Stimulated activated naive CD8-positive, alpha-beta T cell treated with anti-CD3 and anti-CD28 coated beads, Interleukin-15, Interleukin-2, amounts not matched to agents 100 ng/mL and 50 ng/mL, for 24 hours (primary cell): Measurements from ENCODE around the gene BCL2A1.
"Not testable (repeated sequence)": the region's sequence is repeated elsewhere in the genome, so short reads cannot be mapped to it uniquely, and the experiment has no call there.

Experiments used
- H3K27ac Mint-ChIP-seq: one replicate; pipeline ENCODE4 v1.8.0; 2021; ENCODE audit warnings: mild to moderate bottlenecking, mixed read lengths
- H3K27me3 Mint-ChIP-seq: one replicate; pipeline ENCODE4 v1.8.0; 2021; ENCODE audit warnings: mixed read lengths
- H3K36me3 Mint-ChIP-seq: one replicate; pipeline ENCODE4 v1.8.0; 2021; ENCODE audit warnings: low read depth, mixed read lengths
- H3K4me1 Mint-ChIP-seq: one replicate; pipeline ENCODE4 v1.8.0; 2021; ENCODE audit warnings: low read depth, mixed read lengths
- H3K4me3 Mint-ChIP-seq: one replicate; pipeline ENCODE4 v1.8.0; 2021; ENCODE audit warnings: mild to moderate bottlenecking, mixed read lengths
- H3K9me3 Mint-ChIP-seq: one replicate; pipeline ENCODE4 v1.8.0; 2021; ENCODE audit warnings: mixed read lengths

The BCL2A1 gene

DNA sequence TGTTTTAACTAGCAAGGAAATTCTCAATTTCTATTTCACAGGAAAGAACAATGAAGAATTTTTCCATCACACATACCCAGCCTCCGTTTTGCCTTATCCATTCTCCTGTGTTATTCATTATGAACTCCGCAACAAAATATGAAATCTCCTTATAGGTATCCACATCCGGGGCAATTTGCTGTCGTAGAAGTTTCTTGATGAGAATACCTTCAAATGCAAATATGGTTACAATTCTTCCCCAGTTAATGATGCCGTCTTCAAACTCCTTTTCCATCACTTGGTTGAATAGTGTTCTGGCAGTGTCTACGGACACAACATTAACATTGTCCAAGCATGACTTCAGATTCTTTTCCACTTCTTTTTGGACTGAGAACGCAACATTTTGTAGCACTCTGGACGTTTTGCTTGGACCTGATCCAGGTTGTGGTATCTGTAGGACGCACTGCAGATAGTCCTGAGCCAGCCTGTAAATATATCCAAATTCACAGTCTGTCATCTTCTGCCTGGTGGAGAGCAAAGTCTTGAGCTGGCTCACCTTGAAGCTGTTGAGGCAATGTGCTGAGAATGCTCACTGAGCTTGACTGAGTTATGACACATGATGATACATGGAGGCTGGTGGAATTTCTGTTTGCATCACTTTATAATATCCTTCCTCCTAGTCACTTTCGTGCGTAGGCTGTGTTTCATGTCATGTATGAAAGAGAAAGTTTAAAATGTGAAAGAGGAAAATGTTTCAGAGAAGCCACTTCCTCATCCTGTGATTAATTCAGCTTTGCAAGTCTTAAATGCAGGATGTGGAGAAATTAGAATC is at the start of gene BCL2A1:
Gene BCL2A1 (minus strand): TSS at position 573 of the 811 bp plus-strand sequence. CDS start 77 bp downstream, at position 496.
- Mint-ChIP-seq H3K27ac (peak within 1 kb of the TSS; percentile 98), H3K27me3 (no peaks in the 10 kb centered on the region), H3K4me3 (peak within 1 kb of the TSS; percentile 97), H3K9me3 (no peaks in the 10 kb centered on the region), H3K4me1 (peaks cover 63% of the 10 kb centered on the region), H3K36me3 (peaks cover 25% of the 10 kb centered on the region)

DNA sequence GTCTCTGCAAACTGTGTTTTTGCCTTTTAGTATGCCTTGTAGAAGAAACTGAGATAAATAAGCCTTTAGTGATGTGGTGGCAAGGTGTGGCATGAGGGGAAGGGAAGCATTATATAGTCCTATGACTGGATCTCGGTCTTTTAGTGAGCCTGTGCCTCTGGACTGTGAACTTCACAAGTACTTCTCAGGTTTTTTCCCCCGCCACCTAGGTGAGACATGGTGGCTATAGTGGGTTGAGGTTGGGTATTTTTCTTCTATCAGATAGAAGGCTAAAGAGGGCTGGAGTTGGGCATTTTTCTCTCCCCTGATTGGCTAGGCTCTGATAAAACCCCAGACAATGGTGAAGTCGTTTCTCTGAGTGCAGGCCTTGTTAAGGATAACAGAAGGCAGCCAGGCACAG is 49.7 kb upstream of the BCL2A1 start:
- Mint-ChIP-seq H3K27ac (peak overlapping the region; percentile 36), H3K9me3 (no peaks in the 10 kb centered on the region), H3K27me3 (no peaks in the 10 kb centered on the region), H3K36me3 (no peaks in the 10 kb centered on the region), H3K4me1 (peaks cover 19% of the 10 kb centered on the region), H3K4me3 (no peak overlapping the region)

DNA sequence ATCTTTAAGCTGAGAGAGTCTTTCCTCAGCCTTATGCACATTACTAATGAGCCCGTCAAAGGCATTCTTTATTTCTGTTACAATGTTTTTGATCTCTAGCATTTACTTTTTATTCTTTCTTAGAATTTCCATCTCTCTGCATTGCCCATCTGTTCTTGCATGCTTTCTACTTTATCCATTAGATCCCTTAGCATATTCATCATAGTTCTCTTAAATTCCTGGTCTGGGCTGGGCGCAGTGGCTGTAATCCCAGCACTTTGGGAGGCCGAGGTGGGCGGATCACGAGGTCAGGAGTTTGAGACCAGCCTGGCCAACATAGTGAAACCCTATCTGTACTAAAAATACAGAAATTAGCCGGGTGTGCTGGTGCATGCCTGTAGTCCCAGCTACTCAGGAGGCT is 49.2 kb upstream of the BCL2A1 start:
- peaks cover 19% of the 10 kb centered on the region for H3K4me1 Mint-ChIP-seq
- not testable (repeated sequence) for H3K4me3 Mint-ChIP-seq, H3K36me3 Mint-ChIP-seq, H3K9me3 Mint-ChIP-seq, H3K27ac Mint-ChIP-seq, H3K27me3 Mint-ChIP-seq

DNA sequence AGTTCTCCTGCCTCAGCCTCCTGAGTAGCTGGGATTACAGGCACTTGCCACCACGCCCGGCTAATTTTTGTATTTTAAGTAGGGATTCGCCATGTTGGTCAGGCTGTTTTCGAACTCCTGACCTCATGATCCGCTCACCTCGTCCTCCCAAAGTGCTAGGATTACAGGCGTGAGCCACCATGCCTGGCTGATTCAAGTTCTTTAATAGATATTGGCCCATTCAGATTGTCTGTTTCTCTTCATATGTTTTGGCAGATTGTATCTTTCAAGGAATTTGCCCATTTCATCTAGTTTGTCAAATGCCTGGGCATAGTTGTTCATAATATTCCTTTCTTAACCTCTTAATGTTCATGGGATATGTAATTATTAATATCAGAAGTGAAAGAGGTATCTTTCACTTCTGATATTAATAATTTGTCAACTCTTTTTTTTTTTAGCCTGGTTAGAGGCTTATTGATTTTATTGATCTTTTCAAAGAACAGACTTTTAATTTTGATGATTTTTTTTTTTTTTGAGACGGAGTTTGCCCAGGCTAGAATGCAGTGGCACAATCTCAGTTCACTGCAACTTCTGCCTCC is 48.3 kb upstream of the BCL2A1 start:
- H3K4me3 Mint-ChIP-seq, result no peak overlapping the region
- H3K27ac Mint-ChIP-seq, result peak overlapping the region; percentile 3
- H3K36me3 Mint-ChIP-seq, result no peaks in the 10 kb centered on the region
- H3K4me1 Mint-ChIP-seq, result peaks cover 19% of the 10 kb centered on the region
- H3K27me3 Mint-ChIP-seq, result no peaks in the 10 kb centered on the region
- no peaks in the 10 kb centered on the region for H3K9me3 Mint-ChIP-seq

DNA sequence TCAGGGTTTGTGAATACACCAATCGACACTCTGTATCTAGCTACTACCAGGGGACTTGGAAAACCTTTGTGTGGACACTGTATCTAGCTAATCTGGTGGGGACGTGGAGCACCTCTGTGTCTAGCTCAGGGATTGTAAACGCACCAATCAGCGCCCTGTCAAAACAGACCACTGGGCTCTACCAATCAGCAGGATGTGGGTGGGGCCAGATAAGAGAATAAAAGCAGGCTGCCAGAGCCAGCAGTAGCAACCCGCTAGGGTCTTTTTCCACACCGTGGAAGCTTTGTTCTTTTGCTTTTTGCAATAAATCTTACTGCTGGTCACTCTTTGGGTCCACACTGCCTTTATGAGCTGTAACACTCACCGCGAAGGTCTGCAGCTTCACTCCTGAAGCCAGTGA is 46.1 kb upstream of the BCL2A1 start:
- peaks cover 19% of the 10 kb centered on the region for H3K4me1 Mint-ChIP-seq
- H3K4me3 Mint-ChIP-seq, H3K9me3 Mint-ChIP-seq, H3K27me3 Mint-ChIP-seq, H3K27ac Mint-ChIP-seq, H3K36me3 Mint-ChIP-seq: not testable (repeated sequence)

DNA sequence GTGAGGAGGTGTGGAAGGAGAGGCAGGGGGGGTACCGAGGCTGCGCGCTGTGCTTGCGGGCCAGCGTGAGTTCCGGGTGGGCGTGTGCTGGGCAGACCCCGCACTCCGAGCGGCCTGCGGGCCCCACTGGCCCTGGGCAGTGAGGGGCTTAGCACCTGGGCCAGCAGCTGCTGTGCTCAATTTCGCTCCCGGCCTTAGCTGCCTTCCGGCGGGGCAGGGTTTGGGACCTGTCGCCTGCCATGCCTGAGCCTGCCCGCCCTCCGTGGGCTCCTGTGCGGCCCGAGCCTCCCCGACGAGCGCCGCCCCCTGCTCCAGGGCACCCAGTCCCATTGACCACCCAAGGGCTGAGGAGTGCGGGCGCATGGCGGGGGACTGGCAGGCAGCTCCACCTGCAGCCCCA is 45.5 kb upstream of the BCL2A1 start:
- H3K4me3 Mint-ChIP-seq, H3K9me3 Mint-ChIP-seq, H3K27me3 Mint-ChIP-seq, H3K27ac Mint-ChIP-seq, H3K36me3 Mint-ChIP-seq: not testable (repeated sequence)
- H3K4me1 Mint-ChIP-seq, result peaks cover 16% of the 10 kb centered on the region

DNA sequence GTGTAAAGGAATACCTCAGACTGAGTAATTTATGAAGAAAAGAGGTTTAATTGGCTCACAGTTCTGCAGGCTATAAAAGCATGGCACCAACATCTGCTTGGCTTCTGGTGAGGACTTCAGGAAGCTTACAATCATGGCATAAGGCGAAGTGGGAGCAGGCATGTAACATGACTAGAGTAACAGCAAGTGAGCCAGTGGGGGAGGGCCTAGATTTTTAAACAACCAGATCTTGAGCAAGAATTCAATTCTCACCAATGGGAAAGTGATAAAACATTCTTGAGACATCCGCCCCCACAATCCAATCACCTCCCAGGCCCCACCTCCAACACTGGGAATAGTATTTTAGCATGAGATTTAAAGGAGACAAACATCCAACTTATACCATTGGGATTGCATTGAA is 44.2 kb upstream of the BCL2A1 start:
- Mint-ChIP-seq H3K9me3 (no peaks in the 10 kb centered on the region), H3K27me3 (no peaks in the 10 kb centered on the region), H3K4me1 (peaks cover 19% of the 10 kb centered on the region), H3K27ac (no peak overlapping the region), H3K4me3 (no peak overlapping the region), H3K36me3 (no peaks in the 10 kb centered on the region)

DNA sequence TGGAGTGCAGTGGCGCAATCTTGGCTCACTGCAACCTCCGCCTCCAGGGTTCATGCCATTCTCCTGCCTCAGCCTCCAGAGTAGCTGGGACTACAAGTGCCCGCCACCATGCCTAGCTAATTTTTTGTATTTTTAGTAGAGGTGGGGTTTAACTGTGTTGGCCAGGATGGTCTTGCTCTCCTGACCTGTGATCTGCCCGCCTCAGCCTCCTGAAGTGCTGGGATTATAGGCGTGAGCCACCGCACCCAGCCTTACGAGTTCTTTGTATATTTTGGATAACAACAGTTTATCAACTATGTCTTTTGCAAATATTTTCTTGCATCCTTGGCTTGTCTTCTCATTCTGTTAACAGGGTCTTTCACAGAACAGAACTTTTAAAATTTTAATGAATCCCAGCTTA is 43.2 kb upstream of the BCL2A1 start:
- not testable (repeated sequence) for H3K36me3 Mint-ChIP-seq, H3K4me3 Mint-ChIP-seq, H3K27me3 Mint-ChIP-seq, H3K9me3 Mint-ChIP-seq, H3K27ac Mint-ChIP-seq
- H3K4me1 Mint-ChIP-seq, result peaks cover 16% of the 10 kb centered on the region

DNA sequence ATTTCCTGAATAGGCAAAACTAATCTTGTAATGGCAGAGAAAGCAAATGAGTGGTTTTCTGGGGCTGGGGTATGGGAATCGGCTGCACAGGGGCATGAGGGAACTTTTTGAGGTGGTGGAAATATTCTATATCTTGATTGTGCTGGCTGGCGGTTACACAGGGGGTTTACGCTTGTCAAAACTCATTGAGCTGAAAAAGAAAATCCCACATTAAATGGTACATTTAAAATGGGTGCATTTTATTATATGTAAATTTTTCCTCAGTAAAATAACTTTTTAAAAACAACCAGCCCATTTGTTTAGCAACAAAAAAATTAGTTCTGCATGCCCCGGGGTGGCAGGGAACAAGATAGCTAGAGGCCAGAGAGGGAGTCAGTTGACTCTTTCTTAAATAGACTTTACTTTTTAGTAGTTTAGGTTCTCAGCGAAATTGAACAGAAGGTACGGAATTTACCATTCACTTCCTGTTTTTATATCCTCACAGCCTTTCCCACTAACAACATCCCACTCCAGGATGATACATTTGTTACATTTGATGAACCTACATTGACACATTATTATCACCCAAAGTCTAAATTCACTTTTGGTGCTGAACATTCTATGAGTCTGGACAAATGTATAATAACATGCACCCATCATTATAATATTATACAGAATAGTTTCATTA is 41.2 kb upstream of the BCL2A1 start:
- Mint-ChIP-seq H3K27ac (no peak overlapping the region), H3K36me3 (no peaks in the 10 kb centered on the region), H3K27me3 (no peaks in the 10 kb centered on the region), H3K4me1 (peaks cover 16% of the 10 kb centered on the region), H3K9me3 (no peaks in the 10 kb centered on the region), H3K4me3 (no peak overlapping the region)

DNA sequence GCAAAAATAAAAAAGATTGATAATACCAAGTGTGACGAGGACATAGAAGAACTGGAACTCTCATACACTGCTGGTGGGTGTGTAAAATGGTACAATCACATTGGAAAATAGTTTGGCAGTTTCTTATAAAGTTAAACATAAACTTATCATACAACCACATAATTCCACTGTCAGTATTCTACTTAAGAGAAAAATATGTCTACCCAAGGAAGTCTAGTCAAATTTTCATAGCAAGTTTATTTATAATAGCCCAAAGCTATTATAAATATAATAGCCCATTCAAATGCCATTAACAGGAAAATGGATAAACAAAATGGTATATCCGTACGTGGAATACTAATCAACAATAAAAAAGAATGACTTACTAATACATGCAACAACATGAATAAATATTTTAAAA is 40.6 kb upstream of the BCL2A1 start:
- no peaks in the 10 kb centered on the region for H3K27me3 Mint-ChIP-seq
- peaks cover 16% of the 10 kb centered on the region for H3K4me1 Mint-ChIP-seq
- H3K4me3 Mint-ChIP-seq, result no peak overlapping the region
- H3K36me3 Mint-ChIP-seq, result no peaks in the 10 kb centered on the region
- H3K27ac Mint-ChIP-seq, result no peak overlapping the region
- no peaks in the 10 kb centered on the region for H3K9me3 Mint-ChIP-seq

DNA sequence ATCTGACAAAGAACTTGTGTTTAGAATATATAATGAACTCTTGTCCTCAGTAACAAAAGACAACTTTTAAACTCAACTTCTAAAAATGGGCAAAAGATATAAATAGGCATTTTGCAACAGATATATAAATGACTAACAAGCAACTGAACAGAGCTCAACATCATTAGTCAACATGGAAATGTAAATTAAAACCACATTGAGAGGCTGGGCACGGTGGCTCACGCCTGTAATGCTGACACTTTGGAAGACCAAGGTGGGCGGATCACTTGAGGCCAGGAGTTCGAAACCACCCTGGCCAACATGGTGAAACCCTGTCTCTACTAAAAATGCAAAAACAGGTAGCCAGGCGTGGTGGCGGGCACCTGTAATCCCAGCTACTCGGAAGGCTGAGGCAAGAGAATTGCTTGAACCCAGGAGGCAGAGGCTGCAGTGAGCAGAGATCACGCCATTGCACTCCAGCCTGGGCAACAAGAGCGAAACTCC is 40.1 kb upstream of the BCL2A1 start:
- H3K27ac Mint-ChIP-seq, H3K36me3 Mint-ChIP-seq, H3K27me3 Mint-ChIP-seq, H3K4me3 Mint-ChIP-seq, H3K9me3 Mint-ChIP-seq: not testable (repeated sequence)
- H3K4me1 Mint-ChIP-seq, result peaks cover 16% of the 10 kb centered on the region

DNA sequence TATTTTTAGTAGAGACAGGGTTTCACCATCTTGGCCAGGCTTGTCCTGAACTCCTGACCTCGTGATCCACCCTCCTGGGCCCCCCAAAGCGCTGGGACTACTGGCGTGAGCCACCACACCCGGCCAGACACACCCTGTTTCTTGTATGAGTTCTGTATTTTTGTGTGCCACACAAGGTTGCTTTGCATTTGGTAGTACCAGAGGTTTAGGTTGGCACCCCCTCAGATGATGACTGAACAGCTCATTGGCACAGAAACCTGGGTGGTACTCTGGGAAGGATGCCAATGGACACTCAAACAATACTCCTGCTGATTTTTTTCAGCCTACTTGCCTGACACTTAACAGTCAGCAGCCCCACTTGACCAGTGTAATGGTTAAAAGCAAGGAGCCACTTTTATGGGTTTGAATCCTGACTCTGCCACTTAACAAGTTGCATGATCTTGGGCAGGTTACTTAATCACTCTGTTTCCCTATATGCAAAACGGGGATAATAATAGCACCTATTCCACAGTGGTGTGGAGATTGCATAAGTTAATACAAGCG is 39.2 kb upstream of the BCL2A1 start:
- no peak overlapping the region for H3K4me3 Mint-ChIP-seq
- no peaks in the 10 kb centered on the region for H3K27me3 Mint-ChIP-seq
- no peaks in the 10 kb centered on the region for H3K9me3 Mint-ChIP-seq
- H3K36me3 Mint-ChIP-seq, result no peaks in the 10 kb centered on the region
- H3K27ac Mint-ChIP-seq, result no peak overlapping the region
- peaks cover 16% of the 10 kb centered on the region for H3K4me1 Mint-ChIP-seq

DNA sequence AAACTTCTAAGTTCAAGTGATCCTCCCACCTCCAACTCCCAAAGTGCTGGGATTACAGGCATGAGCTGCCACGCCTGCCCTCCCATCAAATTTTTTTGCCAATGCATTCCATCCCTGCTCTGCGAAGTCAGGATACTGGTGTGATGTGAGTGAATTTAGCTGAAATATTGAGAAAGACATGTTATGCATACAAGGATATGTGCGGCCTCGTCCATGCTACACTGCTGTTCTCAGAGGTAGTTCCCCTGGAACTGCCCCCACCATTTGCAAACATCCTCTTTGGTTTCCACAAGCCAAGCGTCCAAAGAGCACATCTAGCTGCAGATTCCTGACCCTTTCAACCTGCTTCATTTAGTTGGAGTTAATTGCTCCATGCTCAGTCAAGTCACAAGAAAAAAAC is 36.5 kb upstream of the BCL2A1 start:
- Mint-ChIP-seq H3K27ac (no peak overlapping the region), H3K27me3 (no peaks in the 10 kb centered on the region), H3K36me3 (no peaks in the 10 kb centered on the region), H3K4me3 (no peak overlapping the region), H3K4me1 (peaks cover 16% of the 10 kb centered on the region), H3K9me3 (no peaks in the 10 kb centered on the region)

DNA sequence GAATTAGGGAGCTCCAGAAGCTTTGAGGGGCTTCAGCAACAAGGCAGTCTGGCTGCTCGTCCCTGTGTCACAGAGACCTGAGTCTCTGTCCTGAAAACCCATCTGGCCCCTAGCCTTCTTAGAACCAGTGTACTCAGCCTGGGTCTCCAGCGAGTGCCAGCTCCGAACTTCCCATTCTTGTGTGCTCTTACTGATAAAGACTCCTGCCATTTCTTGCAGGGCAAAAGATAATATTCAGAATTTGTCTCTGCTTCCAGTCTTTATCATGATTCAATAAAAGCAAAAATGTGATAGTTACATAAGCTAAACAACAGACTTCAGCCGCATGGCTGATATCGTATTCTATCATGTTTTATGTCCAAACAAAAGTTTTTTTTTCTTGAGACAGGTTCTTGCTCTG is 36.0 kb upstream of the BCL2A1 start:
- Mint-ChIP-seq H3K4me1 (peaks cover 16% of the 10 kb centered on the region), H3K36me3 (no peaks in the 10 kb centered on the region), H3K9me3 (no peaks in the 10 kb centered on the region), H3K27me3 (no peaks in the 10 kb centered on the region), H3K27ac (no peak overlapping the region), H3K4me3 (no peak overlapping the region)

DNA sequence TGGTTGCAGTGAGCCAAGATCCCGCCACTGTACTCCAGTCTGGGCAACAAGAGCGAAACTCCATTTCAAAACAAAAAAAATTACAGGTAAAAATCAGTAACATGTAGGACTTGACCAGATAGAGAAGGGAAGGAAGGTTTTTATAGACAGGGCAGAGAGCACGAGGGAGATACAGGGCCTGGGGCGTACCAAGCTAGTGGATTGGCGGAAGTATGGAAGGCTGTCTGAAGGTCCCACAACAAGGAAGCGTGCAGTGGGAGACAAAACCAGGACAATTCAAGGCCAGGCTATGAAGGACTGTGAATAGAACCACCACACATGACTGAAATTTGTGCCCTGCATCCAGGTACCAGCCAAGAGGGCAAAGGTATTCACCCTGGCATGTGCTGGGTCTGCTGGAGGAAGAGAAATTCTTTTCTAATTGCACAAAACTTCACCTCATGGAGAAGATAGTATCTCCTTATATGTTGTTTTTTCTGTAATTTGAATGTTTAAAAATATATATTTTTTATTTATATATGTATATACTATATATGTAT is 33.0 kb upstream of the BCL2A1 start:
- no peaks in the 10 kb centered on the region for H3K27me3 Mint-ChIP-seq
- peaks cover 3% of the 10 kb centered on the region for H3K4me1 Mint-ChIP-seq
- H3K27ac Mint-ChIP-seq, result no peak overlapping the region

More for the DNA sequence above, 33.0 kb upstream of the BCL2A1 start:
- no peaks in the 10 kb centered on the region for H3K9me3 Mint-ChIP-seq
- no peak overlapping the region for H3K4me3 Mint-ChIP-seq
- H3K36me3 Mint-ChIP-seq, result no peaks in the 10 kb centered on the region
